OCI-LY1 (cell line): ENCODE data around the gene TSPOAP1.

ENCODE experiments used
- CTCF ChIP-seq: fragments of 200-600 bp; sonication (generic), shearing (Covaris generic); IDR thresholded peaks from 2 replicates; pipeline ENCODE4 v1.5.1; 2017; ENCODE audit warnings: mild to moderate bottlenecking, antibody characterized with exemption, low read length, moderate library complexity, mixed read lengths
- EZH2 ChIP-seq: fragments of 200-600 bp; sonication (generic), shearing (Covaris generic); IDR thresholded peaks from 2 replicates; pipeline ENCODE4 v1.8.0; 2017; ENCODE audit warnings: borderline replicate concordance, mixed run types, mild to moderate bottlenecking, antibody characterized with exemption, low read length, moderate library complexity, mixed read lengths

- TF ChIP-seq CTCF (no peak), EZH2 (no peak)
These were observed 50.6 kb downstream of the TSPOAP1 start for GRCh38 chr17:58277802-58278595.
